Hepatocyte (in vitro differentiated cells): ENCODE data around the gene HLA-DQA2. TPM values are rescaled to one million over a fixed set of nuclear protein-coding genes. Genes with fewer than 3 reads are reported as not detected.
"Not testable (repeated sequence)": the region's sequence is repeated elsewhere in the genome, so short reads cannot be mapped to it uniquely, and the experiment has no call there.

Experiments used
- DNase-seq: peaks from one replicate; pipeline ENCODE4 v3.0.0-alpha.2; 2016; ENCODE audit warnings: low spot score
- H2AFZ ChIP-seq: fragments of 200-600 bp; sonication (generic); 2 replicates; pipeline ENCODE4 v1.6.0; 2016; ENCODE audit warnings: antibody characterized with exemption, mild to moderate bottlenecking
- H3K27ac ChIP-seq: fragments of 200-600 bp; sonication (generic); 2 replicates; pipeline ENCODE4 v1.5.1; 2016; ENCODE audit warnings: mild to moderate bottlenecking
- H3K27me3 ChIP-seq: fragments of 200-600 bp; sonication (generic); 2 replicates; pipeline ENCODE4 v1.6.1; 2016
- H3K36me3 ChIP-seq: fragments of 200-600 bp; sonication (generic); replicated peaks from 2 replicates; pipeline ENCODE4 v1.5.1; 2016; ENCODE audit warnings: low read depth; ENCODE audit not compliant: insufficient read depth
- H3K4me1 ChIP-seq: fragments of 200-600 bp; sonication (generic); 2 replicates; pipeline ENCODE4 v1.5.1; 2016; ENCODE audit warnings: mild to moderate bottlenecking, moderate library complexity; ENCODE audit not compliant: insufficient read depth
- H3K4me2 ChIP-seq: fragments of 200-600 bp; sonication (generic); 2 replicates; pipeline ENCODE4 v1.6.0; 2016
- H3K4me3 ChIP-seq: fragments of 200-600 bp; sonication (generic); 2 replicates; pipeline ENCODE4 v1.5.1; 2016; ENCODE audit warnings: mild to moderate bottlenecking
- H3K79me2 ChIP-seq: fragments of 200-600 bp; sonication (generic); 2 replicates; pipeline ENCODE4 v1.6.0; 2017; ENCODE audit warnings: mild to moderate bottlenecking
- H3K9me2 ChIP-seq: fragments of 200-600 bp; sonication (generic); replicated peaks from 2 replicates; pipeline ENCODE4 v1.6.0; 2017; ENCODE audit warnings: mild to moderate bottlenecking; ENCODE audit not compliant: insufficient read depth
- H3K9me3 ChIP-seq: fragments of 200-600 bp; sonication (generic); 2 replicates; pipeline ENCODE4 v1.5.1; 2016; ENCODE audit warnings: low read depth, mild to moderate bottlenecking
- H4K20me1 ChIP-seq: fragments of 200-600 bp; sonication (generic); 2 replicates; pipeline ENCODE4 v1.6.0; 2016; ENCODE audit warnings: mild to moderate bottlenecking; ENCODE audit not compliant: insufficient read depth, poor library complexity, severe bottlenecking
- EZH2 ChIP-seq: fragments of 200-600 bp; sonication (generic); IDR thresholded peaks from 2 replicates; pipeline ENCODE4 v1.6.1; 2016; ENCODE audit warnings: antibody characterized with exemption, mild to moderate bottlenecking, borderline replicate concordance
- EZH2phosphoT487 ChIP-seq: fragments of 200-600 bp; sonication (generic); IDR thresholded peaks from one replicate; pipeline ENCODE4 v1.6.1; 2018; ENCODE audit warnings: antibody characterized with exemption, mild to moderate bottlenecking, low read depth, moderate library complexity; ENCODE audit not compliant: unreplicated experiment, severe bottlenecking
- WGBS: methylation state at CpG from one replicate; pipeline ENCODE4 v1.1.6; 2016; ENCODE audit warnings: low lambda C conversion rate; ENCODE audit errors: missing lambda C conversion rate; 5-methylcytosine and 5-hydroxymethylcytosine counted together
- polyA plus RNA-seq: library from polyadenylated mRNA; unstranded; fragments of >200 nt; fragmentation: Nextera tagmentation; extraction: Ambion mirVana; gene quantifications from 2 replicates; pipeline ENCODE4 v1.2.1, GENCODE V29; 2016
- total RNA-seq: library from RNA; depleted of rRNA; stranded (reverse); fragments of >200 nt; gene quantifications from 2 replicates; pipeline ENCODE4 v1.2.3, GENCODE V29; 2014
- TF ChIP-seq, protein P1 (sequence below): fragments of 200-600 bp; sonication (generic); IDR thresholded peaks from 2 replicates; pipeline ENCODE4 v1.5.1; 2016; ENCODE audit warnings: antibody characterized with exemption, mild to moderate bottlenecking; ENCODE audit not compliant: poor library complexity

Gene HLA-DQA2
- total and polyA plus RNA-seq, 2 experiments from 2014 or later, result not detected

DNA sequence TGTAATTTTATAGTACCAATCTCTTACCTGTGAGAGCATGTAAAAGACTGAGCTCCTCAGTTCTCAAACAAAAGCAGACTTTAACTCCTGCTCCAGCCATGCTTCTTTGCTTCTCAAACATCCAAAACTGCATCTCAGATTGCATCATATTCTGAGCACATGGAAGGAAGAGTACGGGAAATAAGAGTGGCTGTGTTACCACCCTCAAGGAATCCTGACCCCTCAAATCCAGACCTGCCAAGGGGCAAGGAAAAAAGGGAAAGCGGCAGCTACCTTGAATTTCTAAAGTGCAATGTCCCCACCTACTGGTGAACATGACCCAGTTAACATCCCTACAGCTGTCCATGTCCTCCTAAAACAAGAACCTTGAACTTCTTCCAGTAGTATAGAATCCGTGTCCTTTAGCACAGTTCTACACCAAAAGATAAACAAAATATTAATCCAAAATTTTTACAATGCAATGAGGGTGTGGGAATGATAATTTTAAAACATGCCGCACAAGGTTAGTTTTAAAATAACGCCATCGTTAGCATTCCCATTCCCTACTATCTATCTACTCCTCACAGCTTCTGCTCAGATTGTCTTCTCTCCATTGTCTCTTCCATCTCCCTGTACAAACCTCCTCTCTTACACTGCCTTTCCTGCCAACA, 40.7 kb upstream of the HLA-DQA2 start:
- Histone ChIP-seq H3K4me1 (no peaks in the 10 kb centered on the region), H3K36me3 (no peaks in the 10 kb centered on the region), H3K27me3 (peaks cover 16% of the 10 kb centered on the region), H3K9me2 (no peaks in the 10 kb centered on the region), H3K4me2 (peak overlapping the region; percentile 62), H4K20me1 (no peaks in the 10 kb centered on the region), H3K9me3 (no peaks in the 10 kb centered on the region), H2AFZ (peak overlapping the region; percentile 38), H3K79me2 (no peaks in the 10 kb centered on the region), H3K4me3 (no peak overlapping the region), H3K27ac (no peak overlapping the region)
- TF ChIP-seq EZH2phosphoT487, result no peak
- no peak for TF ChIP-seq EZH2
- TF ChIP-seq, protein P1, sequence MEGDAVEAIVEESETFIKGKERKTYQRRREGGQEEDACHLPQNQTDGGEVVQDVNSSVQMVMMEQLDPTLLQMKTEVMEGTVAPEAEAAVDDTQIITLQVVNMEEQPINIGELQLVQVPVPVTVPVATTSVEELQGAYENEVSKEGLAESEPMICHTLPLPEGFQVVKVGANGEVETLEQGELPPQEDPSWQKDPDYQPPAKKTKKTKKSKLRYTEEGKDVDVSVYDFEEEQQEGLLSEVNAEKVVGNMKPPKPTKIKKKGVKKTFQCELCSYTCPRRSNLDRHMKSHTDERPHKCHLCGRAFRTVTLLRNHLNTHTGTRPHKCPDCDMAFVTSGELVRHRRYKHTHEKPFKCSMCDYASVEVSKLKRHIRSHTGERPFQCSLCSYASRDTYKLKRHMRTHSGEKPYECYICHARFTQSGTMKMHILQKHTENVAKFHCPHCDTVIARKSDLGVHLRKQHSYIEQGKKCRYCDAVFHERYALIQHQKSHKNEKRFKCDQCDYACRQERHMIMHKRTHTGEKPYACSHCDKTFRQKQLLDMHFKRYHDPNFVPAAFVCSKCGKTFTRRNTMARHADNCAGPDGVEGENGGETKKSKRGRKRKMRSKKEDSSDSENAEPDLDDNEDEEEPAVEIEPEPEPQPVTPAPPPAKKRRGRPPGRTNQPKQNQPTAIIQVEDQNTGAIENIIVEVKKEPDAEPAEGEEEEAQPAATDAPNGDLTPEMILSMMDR, result peak; percentile 73
- DNase-seq, result peak; percentile 78
- 40% methylated on average over 6 of the region's 6 CpGs for WGBS

DNA sequence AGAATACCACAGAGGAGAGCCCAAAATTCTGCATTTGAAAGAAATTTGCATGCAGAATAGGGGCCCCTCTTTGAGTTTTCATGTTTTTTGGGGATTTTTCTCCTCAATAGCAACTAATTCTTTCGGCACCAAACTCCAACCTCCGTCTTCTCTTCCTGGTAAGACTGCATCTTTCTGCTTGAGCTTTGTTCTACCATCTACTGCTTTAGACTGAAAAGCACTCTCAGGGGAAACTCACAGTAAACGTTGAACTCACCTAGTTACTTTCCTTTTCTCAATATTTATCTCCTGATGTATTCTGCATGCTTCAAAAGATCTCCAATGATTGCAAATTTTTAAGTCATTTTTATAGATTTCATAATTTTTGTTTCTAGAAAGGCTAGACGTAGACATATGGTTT, 37.8 kb upstream of the HLA-DQA2 start:
- Histone ChIP-seq H3K4me3 (no peak overlapping the region), H3K9me3 (no peaks in the 10 kb centered on the region), H3K79me2 (no peaks in the 10 kb centered on the region), H2AFZ (no peak overlapping the region), H3K4me2 (no peak overlapping the region), H3K9me2 (no peaks in the 10 kb centered on the region), H3K27ac (no peak overlapping the region), H3K36me3 (no peaks in the 10 kb centered on the region), H3K4me1 (no peaks in the 10 kb centered on the region), H3K27me3 (peaks cover 5% of the 10 kb centered on the region), H4K20me1 (no peaks in the 10 kb centered on the region)
- no peak for DNase-seq
- TF ChIP-seq, protein P1, result no peak
- 81% methylated on average over 4 of the region's 4 CpGs for WGBS

DNA sequence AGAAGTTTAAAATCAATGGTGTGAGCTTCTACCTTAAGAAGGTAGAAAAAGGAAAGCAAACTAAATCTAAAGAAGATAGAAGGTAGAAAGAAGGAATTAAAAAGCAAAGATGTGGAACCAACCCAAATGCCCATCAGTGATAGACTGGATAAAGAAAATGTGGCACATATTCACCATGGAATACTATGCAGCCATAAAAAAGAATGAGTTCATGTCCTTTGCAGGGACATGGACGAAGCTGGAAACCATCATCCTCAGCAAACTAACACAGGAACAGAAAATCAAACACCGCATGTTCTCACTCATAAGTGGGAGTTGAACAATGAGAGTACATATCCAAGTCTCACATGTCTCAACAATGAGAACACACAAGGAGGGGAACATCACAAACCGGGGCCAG, 36.0 kb upstream of the HLA-DQA2 start:
- H2AFZ ChIP-seq, H3K4me1 ChIP-seq, H3K4me3 ChIP-seq, H3K9me2 ChIP-seq, DNase-seq, H3K27me3 ChIP-seq, H3K79me2 ChIP-seq, H3K36me3 ChIP-seq, H3K27ac ChIP-seq, H3K4me2 ChIP-seq, H4K20me1 ChIP-seq, H3K9me3 ChIP-seq: not testable (repeated sequence)
- WGBS, result 86% methylated on average over 3 of the region's 3 CpGs

DNA sequence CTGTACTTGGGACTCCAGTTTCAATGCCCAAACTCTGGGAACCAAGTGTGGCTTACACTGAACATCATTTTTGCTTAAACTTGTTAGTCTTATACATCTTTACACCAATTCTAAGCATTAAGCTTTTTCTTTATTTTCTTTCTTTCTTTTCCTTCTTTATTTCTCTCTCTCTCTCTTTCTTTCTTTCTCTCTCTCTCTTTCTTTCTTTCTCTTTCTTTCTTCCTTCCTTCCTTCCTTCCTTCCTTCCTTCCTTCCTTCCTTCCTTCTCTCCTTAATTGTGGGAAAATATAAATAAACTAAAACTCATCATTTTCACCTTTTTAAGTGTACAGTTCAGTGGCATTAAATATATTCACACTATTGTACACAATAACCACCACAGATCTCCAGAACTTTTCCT, 31.6 kb upstream of the HLA-DQA2 start:
- Histone ChIP-seq H3K4me1 (no peaks in the 10 kb centered on the region), H4K20me1 (no peaks in the 10 kb centered on the region), H3K4me3 (no peak overlapping the region), H3K36me3 (no peaks in the 10 kb centered on the region), H3K9me3 (no peaks in the 10 kb centered on the region), H2AFZ (no peak overlapping the region), H3K9me2 (no peaks in the 10 kb centered on the region), H3K27me3 (no peaks in the 10 kb centered on the region), H3K27ac (no peak overlapping the region), H3K4me2 (no peak overlapping the region), H3K79me2 (no peaks in the 10 kb centered on the region)
- TF ChIP-seq EZH2phosphoT487 (no peak), EZH2 (no peak)
- TF ChIP-seq, protein P1, result no peak
- no peak for DNase-seq
